Activated CD4-positive, alpha-beta T cell treated with anti-CD3 and anti-CD28 coated beads, Interleukin-10, Interleukin-2, amounts not matched to agents 100 ng/mL and 50 ng/mL, durations not matched to agents 16 hours and 8 hours (primary cell): ENCODE data around the gene NEO1.

ENCODE experiments used
- DNase-seq: peaks from one replicate; pipeline ENCODE4 v3.0.0-alpha.2; 2020

NEO1 gene

GRCh38 chr15:73081321-73081958 lies 29.2 kb downstream of the NEO1 start:
- DNase-seq = peak; percentile 12

GRCh38 chr15:73082812-73083211 lies 30.5 kb downstream of the NEO1 start:
- DNase-seq = no peak

GRCh38 chr15:73087098-73087497 lies 34.8 kb downstream of the NEO1 start:
- no peak for DNase-seq

GRCh38 chr15:73105064-73105463 lies 52.8 kb downstream of the NEO1 start:
- DNase-seq = no peak

- no peak for DNase-seq
Measured at GRCh38 chr15:73108676-73109075, 56.4 kb downstream of the NEO1 start.

- no peak for DNase-seq
Measured at GRCh38 chr15:73109765-73110164, 57.5 kb downstream of the NEO1 start.

GRCh38 chr15:73110201-73110600 lies 57.9 kb downstream of the NEO1 start:
- no peak for DNase-seq

- DNase-seq = no peak
Measured at GRCh38 chr15:73114064-73114463, 61.8 kb downstream of the NEO1 start.

- DNase-seq = no peak
Measured at GRCh38 chr15:73116164-73116563, 63.9 kb downstream of the NEO1 start.

GRCh38 chr15:73118055-73118454 lies 65.8 kb downstream of the NEO1 start:
- DNase-seq = no peak

GRCh38 chr15:73119478-73119877 lies 67.2 kb downstream of the NEO1 start:
- DNase-seq = no peak

GRCh38 chr15:73120269-73120668 lies 68.0 kb downstream of the NEO1 start:
- DNase-seq = no peak

- DNase-seq = no peak
Measured at GRCh38 chr15:73125219-73125618, 73.0 kb downstream of the NEO1 start.

GRCh38 chr15:73127302-73127936 lies 75.2 kb downstream of the NEO1 start:
- peak; percentile 44 for DNase-seq

- DNase-seq = no peak
Measured at GRCh38 chr15:73130830-73131229, 78.6 kb downstream of the NEO1 start.

- no peak for DNase-seq
Measured at GRCh38 chr15:73134196-73134595, 81.9 kb downstream of the NEO1 start.

- no peak for DNase-seq
Measured at GRCh38 chr15:73139041-73139743, 86.9 kb downstream of the NEO1 start.

- no peak for DNase-seq
Measured at GRCh38 chr15:73139744-73140553, 87.7 kb downstream of the NEO1 start.

GRCh38 chr15:73141216-73141900 lies 89.1 kb downstream of the NEO1 start:
- DNase-seq = no peak

GRCh38 chr15:73142802-73143762 lies 90.8 kb downstream of the NEO1 start:
- DNase-seq = peak; percentile 40

- no peak for DNase-seq
Measured at GRCh38 chr15:73143763-73144155, 91.5 kb downstream of the NEO1 start.

- no peak for DNase-seq
Measured at GRCh38 chr15:73146419-73146818, 94.2 kb downstream of the NEO1 start.
